HUDEP-2 (cell line): ENCODE measurements around the gene LIF.

Experiments
- DNase-seq, 76 experiments: peaks; one replicate each; lab custom pipeline; 2025; ENCODE audit not compliant: unreplicated experiment in 76 of 76; lab: John Stamatoyannopoulos, UW

The LIF gene

GRCh38 chr22:30285176-30285845 is 38.8 kb upstream of the LIF start:
- DNase-seq, result no peak

- no peak for DNase-seq
Measured at GRCh38 chr22:30284666-30285065, 38.1 kb upstream of the LIF start.

- peak; percentile 36 to 96 (median 82) for DNase-seq
Measured at GRCh38 chr22:30284172-30284571, 37.6 kb upstream of the LIF start.

GRCh38 chr22:30283342-30283741 is 36.8 kb upstream of the LIF start:
- peak in 5 of 76 experiments; percentile 8 to 29 (median 23) for DNase-seq

- DNase-seq, result peak in 1 of 76 experiments; percentile 33
Measured at GRCh38 chr22:30282616-30283046, 36.1 kb upstream of the LIF start.

- DNase-seq, result no peak
Measured at GRCh38 chr22:30280505-30280904, 33.9 kb upstream of the LIF start.

GRCh38 chr22:30279932-30280331 is 33.4 kb upstream of the LIF start:
- no peak for DNase-seq

- peak in 9 of 76 experiments; percentile 14 to 38 (median 24) for DNase-seq
Measured at GRCh38 chr22:30279046-30279788, 32.7 kb upstream of the LIF start.

- peak in 1 of 76 experiments; percentile 9 for DNase-seq
Measured at GRCh38 chr22:30277547-30278344, 31.2 kb upstream of the LIF start.

- no peak for DNase-seq
Measured at GRCh38 chr22:30276039-30276438, 29.5 kb upstream of the LIF start.

- DNase-seq, result no peak
Measured at GRCh38 chr22:30275625-30276024, 29.1 kb upstream of the LIF start.

- no peak for DNase-seq
Measured at GRCh38 chr22:30274437-30274812, 27.9 kb upstream of the LIF start.

- DNase-seq, result no peak
Measured at GRCh38 chr22:30273711-30274436, 27.3 kb upstream of the LIF start.

GRCh38 chr22:30272781-30273601 is 26.4 kb upstream of the LIF start:
- no peak for DNase-seq

GRCh38 chr22:30270832-30271231 is 24.3 kb upstream of the LIF start:
- no peak for DNase-seq

- DNase-seq, result no peak
Measured at GRCh38 chr22:30268331-30268730, 21.8 kb upstream of the LIF start.

- DNase-seq, result peak in 31 of 76 experiments; percentile 17 to 69 (median 35)
Measured at GRCh38 chr22:30267382-30268302, 21.1 kb upstream of the LIF start.

GRCh38 chr22:30266445-30267381 is 20.2 kb upstream of the LIF start, which contains the start of gene OSM:
OSM (minus strand) TSS chr22:30266851; CDS start chr22:30266799, 52 bp downstream.
- DNase-seq, result peak in 75 of 76 experiments; percentile 50 to 95 (median 83)
